ENCODE results near the gene HMGN3.

Gene HMGN3

DNA sequence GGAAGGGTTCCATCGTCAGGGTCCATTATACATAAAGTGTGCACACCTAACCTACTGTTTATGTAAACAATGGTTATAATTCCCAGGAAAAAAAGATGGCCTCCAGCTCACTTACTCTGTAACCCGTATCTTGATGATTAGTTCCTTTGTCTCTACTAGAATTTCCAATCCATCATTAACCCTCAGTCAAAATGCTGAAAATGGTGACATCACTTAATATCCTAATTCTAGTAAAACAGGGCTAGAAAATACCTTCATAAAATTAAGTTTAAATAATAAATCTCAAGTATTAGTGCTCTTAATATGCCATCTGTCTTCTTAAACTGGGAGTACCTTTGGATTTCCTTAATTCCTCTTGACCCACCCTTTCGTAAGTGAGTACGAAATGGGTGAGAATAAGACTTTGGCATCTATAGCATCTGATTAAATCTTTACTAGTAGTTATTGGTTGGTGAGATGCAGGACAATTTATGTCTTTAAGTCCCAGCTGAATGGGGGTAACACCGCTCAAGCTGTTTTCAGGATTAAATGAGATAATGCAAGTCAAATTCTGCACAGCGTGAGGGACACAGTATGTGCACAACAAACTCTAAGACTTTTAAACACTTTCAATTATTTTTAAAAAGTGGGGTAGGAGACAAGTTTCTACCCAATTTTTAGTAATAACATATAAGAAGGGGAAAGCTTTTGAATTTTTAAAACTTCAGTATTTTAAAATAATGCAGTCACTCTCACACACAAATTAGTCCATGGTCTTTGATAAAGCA is 1.6 kb downstream of the HMGN3 start:
- no peak for DNase-seq (ENCODE audit: low read depth)

DNA sequence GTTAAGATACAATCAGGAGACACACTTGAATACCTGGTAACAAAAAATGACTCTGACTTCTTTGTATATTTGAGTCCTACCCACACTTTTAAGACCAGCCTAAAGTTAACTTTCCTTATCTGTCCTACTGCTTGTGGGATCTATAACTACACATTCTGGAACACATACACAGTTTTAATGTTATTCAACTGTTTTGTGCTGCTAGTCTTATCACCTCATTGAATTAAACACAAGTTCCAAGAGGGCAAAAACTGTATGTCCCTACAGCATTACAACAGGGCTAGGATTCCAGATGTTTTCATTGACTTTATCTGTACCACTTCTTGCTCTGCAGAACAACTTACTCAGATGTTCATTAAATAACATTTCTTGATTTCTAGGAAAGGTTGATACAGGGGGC is 2.8 kb downstream of the HMGN3 start:
- no peak for DNase-seq (ENCODE audit: low read depth)

DNA sequence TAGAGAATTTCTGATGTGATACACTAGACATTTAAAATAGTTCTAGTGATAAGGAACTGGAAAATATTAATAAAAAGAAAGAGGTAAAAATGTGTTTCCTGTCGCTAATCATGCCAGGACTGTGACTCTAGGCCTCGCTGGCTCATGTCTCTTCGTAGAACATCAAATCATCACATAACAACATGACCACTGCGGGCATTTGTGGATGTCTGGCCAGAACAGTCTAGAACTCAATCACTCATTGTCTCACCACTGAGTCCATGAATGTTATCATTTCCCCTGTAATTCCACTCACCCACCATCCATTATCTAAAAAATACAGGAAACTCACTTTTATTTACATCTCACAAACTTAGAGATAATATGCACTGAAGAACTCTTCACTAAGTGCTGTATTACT is 3.4 kb downstream of the HMGN3 start:
- no peak for DNase-seq (ENCODE audit: low read depth)

DNA sequence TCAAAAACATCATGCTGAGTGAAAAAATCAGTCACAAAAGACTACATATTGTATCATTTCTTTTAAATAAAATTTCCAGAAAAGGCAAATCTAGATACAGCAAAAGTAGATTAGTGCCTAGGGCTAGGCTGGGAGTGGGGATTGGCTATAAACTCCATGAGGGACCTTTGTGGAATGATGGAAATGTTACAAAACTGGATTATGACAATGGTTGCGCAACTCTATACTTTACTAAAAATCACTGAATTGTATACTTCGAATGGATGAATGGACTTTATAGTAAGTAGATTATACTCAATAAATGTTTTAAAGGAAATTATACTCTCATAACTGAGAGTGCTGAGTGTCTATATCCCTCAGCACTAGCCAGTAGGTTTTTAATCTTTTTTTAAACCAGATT is 4.3 kb downstream of the HMGN3 start:
- peak; percentile 4 for DNase-seq (ENCODE audit: low read depth)

DNA sequence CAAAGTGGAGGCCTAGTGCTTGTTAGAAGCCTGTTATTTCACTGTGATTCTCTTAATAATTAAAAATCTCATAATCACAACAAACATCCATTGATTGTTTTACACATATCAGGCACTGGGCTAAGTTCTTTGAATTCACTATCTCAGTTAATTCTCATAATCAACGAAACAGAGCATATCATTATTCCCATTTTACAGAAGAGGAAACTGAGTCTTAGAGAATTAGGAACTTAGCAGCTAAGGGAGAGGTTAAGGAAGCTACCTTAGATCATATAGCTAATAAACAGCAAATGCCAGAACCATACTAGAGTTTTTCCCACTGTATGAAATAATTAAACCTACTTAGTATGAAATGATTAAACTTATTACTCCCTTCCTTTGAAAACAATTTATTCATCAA is 7.0 kb downstream of the HMGN3 start:
- DNase-seq (ENCODE audit: low read depth) = no peak

DNA sequence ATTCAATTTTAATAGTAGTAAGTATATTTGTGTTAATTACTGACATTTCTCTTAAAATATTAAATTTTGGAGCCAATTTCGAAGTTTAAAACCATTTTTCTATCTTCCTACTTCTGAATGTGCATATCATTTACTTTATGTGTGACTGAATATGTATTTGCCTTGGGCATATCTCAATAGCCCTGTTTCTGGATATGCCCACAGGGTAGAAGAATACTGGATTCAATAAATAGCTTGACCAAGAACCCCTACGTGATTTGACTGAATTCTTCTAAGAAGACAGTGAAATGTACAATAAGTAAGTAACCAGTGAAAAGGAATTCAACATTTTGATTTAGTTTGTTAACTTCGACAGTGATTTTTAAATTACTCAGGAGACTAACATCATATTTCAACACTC is 7.8 kb downstream of the HMGN3 start:
- DNase-seq (ENCODE audit: low read depth) = no peak

DNA sequence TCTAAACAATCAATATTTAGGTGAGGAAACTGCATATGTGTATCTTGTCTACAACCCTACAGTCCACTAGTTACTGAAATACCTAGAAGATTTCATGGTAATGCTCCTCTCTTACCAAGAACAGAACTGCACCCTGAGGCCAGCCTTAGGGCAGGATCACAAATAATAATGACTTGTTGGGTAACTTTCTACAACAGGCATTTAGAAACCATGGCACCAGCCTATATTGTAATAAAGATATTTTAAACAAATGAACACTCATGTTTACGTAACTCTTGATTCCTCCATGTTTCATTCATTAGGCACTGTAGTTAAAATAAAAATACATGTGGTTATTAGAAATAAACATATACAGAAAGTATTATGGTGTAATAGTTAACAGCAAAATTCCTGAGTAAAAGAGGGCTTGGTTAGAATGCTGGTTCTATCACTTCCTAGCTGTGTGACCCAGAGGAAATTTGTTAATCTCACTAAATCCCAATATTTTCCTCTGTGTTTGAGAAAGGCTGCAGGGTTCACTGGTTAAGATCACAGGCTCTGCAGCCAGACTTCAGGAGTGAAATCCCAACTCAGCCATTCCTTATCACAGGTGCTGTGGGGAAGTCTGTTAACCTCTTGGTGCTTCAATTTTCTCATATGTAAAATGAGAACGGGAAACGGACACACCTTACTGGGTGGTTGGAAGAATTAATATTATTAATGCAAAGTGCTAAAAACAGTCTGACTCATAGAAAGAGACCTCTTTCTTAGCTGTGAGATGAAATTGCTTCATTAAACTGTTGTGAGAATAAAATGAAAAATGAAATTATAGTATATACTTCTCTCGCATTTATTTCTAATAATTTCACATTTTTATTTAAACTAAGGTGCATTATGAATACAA is 8.5 kb downstream of the HMGN3 start:
- DNase-seq (ENCODE audit: low read depth) = peak; percentile 11

DNA sequence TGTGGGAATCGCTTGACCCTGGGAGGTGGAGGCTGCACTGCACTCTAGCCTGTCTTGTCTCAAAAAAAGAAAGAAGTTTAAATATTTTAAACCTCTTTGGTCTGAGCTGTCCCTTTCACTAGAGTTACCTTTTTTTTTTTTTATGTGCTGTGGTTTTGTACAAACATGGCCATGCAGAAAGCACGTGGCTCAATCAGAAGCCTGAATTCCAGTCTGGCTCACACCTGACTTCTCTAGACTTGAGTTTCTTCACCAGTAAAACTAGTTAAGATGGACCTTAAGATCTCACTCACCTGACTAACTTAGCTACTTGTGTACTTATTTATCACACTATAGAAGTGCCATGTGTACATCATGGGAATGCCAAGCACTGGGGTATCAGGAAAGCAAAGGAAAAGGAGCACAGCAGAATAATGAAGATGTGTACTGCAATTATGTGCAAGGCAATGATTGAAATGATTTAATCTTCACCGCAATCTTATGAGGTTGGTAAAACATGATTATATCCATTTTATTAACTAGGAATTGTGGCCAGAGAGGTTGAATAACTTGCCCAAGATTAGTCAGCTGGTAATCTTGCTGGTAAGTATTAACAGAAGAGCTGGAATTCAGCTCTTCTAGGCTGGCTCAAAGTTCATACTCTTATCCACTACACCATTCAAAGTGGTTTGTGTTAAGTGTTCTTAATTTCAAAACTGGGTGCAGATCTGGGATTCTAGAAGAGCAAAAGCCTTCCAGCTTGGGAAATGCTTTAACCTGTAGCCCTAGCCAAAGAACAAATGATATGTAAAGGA is 10.7 kb downstream of the HMGN3 start:
- no peak for DNase-seq (ENCODE audit: low read depth)

DNA sequence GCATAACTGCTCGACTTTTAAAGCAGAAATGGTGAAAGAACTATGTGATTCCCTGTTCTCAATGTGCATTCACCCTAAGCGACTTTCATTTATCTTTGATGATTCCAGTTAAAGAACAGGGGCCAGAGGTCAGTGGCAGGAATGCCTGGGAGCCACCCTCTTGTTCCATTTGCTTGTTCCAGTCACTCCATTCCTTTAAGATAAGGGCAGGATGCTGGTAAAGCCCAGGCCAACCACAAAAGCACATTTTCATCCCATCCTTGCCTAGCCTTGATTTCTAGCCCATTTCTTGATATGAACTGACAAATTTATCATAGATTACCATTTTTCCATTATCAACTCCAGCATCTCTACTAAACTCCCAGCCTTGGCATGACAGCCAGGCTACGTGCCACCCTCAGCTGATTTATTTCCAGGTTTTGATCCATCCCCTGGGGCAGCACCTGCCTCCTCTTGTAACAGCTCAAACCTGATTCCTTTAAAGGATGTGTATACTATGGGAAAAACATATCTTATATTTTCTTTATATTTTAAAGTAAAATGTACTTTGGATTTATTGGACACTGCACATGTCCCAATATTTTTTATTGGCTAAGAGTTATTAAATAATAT is 19.2 kb downstream of the HMGN3 start:
- peak; percentile 7 for DNase-seq (ENCODE audit: low read depth)

DNA sequence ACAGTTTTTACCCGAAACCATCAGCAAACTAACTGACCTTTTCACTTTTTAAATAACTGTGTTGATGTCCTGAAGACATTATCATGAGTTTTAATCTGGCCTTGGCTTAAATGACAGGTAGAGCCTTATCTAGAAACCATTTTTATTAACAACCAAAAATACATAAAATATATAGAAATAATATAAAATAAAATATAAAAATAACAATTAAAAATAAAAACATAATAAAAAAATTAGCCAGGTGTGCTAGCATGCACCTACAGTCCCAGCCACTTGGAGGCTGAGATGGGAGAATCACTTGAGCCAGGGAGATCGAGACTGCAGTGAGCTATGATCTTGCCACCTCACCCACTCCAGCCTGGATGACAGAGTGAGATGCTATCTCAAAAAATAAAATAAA is 21.6 kb downstream of the HMGN3 start:
- no peak for DNase-seq (ENCODE audit: low read depth)

DNA sequence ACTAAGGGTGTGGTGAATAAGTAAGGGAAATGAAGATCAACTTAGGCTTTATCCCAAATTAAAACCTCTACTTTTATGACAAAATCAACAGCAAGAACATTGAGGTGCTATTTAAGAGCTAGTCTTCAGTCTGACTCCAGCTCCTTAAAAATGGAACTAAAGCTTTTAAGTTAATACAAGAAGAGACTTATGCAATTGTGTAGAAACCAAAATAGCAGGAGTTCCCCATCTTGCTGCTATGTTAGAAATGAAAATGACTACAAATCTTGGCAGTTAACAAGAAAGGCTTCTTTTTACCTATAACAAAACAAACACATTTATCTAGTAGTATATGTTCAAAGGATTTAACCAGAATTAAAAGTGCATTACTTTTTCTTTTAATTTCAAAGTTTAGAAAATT is 25.7 kb downstream of the HMGN3 start:
- DNase-seq (ENCODE audit: low read depth) = no peak

DNA sequence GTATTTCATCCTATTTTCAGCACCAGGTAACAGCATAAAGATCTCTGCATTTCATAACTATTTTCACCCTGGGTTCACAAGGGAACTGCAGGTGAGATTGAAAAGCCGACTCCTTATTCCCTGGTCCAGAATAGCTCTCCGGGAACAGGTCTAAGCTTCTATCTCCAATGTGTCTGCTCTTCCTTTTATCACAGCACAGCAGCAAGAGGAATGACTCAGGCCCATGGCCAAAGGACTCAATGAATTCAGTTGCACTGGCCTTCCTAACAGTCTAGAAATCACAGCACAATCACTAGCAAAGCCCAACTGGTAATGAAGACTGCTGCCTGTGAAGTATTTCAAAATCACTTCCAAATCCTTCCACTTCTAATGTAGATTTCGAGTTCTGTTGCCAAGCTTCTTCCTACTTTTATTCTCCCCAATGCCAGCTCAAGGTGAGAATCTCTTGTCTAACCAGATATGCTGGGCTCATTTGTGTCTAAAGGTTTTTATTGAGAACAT is 30.7 kb downstream of the HMGN3 start:
- no peak for DNase-seq (ENCODE audit: low read depth)

DNA sequence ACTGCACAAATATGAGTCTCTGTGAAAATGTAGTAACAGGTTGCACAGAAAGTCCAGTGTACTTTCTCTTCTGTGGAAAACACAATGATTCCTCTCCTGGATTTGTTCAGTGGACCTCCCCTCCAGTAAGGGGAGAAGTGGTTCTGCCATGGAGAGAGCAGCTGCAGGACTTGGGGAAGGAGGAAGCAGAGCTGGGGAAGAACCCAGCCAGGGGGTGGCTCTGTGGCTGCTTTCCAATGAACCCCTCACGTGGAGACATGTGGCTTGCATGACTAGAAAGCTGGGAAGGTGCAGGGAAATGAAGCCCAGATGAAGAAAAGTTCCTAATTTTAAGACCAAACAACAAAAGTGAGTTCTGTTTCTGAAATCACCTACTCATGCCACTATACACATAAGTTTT is 31.9 kb downstream of the HMGN3 start:
- DNase-seq (ENCODE audit: low read depth) = no peak

DNA sequence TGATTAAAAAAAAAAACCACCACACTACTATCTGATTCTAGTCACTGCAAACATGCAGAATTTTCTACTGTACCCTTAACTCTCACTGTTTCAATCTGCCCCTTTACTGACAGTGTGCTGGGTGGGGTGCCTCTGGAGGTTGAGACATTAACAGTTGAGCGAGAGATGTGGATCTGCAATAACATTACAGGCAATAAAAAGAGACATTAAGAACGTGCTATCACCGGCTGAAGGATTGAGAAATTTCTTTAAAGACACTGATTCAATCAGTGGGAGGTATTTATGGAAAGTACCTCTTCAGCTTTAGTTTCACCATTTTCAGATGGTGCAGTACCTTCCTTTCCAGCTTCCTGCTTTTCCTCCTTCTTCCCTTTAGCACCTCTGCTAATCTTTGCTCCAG is 32.5 kb downstream of the HMGN3 start:
- no peak for DNase-seq (ENCODE audit: low read depth)

DNA sequence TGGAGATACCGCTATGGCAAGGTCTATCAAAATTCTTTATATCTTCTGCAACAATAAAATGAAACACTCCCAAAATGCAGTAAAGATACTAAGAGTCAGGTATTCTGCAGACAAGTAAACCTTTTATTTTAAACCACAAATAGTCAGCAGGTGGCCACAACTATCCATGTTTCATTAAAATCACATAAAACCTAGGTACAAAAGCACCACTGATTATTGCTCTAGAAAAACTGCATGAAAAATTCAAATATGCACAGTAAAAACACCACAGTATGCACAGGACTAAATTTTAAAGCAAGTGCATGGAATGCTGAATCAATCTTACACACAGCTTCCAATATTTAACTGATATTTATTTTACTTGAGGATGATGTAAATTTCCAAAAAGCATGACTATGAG is 33.3 kb downstream of the HMGN3 start:
- no peak for DNase-seq (ENCODE audit: low read depth)

DNA sequence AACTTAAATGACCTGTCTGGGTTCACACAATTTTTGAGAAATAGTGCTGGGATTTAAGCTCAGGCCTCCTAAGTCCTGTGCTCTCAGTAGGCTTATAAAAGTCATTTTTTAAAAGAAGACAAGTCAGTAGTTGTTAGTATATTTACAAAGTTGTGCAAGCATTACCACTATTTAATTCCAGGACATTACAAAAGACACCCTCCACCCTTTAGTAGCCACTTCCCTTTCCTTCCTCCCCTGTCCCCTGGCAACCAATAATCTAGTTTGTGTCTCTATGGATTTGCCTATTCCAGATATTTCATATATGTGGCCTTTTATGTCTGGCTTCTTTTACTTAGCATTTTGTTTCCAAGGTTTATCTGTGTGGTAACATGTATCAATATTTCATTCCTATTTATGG is 37.6 kb downstream of the HMGN3 start:
- DNase-seq (ENCODE audit: low read depth) = no peak

DNA sequence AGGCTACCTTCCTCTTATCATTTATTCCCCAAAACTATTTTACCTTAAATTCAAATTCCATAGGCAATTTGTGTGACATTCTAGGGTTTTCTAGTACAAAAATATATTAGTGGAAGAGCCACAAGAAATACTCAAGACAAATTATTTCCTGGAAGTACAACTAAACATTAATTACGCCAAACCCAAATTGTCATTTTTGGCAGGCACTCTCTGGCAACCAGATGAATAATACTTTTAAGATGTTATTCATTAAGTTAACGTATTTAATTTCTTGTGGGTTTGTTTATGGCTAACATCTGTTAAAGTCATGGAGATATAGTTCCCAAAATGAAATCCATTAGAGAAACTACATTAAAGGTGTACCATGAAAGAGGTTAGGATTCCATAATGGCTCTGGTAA is 40.5 kb downstream of the HMGN3 start:
- no peak for DNase-seq (ENCODE audit: low read depth)

DNA sequence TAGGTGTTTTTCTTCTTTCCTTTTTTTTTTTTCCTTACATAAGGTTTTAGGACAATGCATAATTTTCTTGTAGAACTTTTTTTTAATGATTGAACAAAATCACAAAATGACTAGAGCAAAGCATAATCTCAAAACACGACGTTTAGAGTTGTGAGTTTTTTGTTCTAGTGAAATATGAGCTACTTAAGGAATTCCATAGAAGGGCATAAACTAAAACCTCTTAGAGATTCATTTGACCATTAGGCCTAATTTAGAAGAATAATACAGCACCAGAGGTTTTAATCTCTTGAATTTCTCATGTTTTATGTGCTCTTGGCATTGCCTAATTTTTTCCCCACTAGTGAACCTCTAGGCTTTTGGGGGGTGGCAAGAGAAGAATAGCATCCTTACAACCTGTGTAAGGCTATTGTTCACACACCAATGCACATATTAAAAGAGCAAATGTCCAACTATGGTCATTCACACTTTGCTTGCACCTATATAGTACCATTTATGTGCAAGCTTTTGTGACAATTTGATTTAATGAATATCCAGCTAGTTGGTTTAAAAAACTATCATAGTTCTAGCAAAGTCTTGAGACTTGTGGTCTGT is 44.6 kb downstream of the HMGN3 start:
- DNase-seq (ENCODE audit: low read depth) = no peak

DNA sequence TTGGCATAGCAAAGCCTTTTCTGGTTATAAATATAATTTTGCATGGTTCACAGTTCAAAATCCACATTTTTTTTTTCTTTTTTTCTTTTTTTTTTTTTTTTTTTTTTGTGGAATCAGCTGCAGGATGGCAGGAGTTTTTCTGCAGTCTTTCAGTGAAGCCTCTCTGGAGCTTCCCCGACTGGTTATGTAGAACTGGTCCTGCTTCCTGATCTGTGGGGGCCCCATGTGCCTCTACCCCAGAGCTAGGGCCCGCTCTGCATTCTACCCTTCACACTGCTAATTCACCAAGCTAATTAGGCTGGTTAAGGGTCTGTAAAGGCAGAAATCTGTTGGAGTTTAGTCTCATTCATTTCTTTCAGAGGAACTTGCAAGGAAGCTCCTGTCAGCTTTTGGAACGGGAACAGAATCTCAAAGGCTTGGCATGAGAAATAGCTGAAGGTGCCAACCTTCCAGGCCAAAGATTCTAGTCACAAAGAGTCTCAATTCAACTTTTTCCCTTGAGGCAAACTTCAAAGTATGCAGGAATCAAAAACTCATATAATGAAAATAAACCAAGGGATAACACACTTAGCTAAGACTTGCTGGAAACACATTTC is 45.5 kb downstream of the HMGN3 start:
- DNase-seq (ENCODE audit: low read depth) = no peak

DNA sequence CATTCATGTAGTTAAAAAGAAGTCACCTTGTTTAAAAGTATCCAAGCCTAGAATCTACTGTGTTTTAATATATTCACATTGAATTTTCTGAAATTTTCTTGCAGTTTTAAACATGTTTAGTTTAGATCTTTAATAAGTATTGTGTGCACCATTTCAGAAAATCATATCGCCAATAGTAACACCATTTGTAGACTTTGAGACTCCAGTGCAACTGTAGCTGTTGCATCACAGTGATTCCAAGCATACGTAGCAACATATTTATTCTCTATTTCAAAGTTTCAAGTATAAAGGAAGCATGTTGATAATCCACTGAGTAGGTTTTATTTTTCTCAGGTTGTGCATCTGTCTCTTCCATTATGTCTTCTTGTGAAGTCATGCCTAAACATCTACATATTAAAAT is 46.4 kb downstream of the HMGN3 start:
- no peak for DNase-seq (ENCODE audit: low read depth)

DNA sequence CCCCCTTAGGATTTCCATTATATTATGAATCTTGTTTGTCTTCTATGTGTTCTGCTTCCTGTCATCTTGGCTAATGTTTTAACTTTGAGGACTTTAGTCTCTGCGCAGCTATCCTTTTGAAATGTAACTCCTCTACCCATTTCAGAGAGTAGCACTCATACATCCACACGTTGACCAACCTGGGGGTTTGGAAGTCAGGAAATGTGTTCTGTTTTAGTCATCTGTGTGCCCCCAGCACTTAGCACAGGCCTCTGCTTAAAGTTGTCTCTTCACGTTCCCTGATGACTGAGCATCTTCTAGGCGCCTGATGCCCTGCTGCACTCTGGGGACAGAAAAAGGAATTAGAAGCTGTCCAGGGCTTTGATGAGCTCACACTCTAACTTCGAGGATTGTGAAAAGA is 47.9 kb downstream of the HMGN3 start:
- no peak for DNase-seq (ENCODE audit: low read depth)

All from EH (cell line).